Adipocyte (in vitro differentiated cells): Measurements from ENCODE around the gene HIGD2A.
A peak's percentile ranks its signal among the peaks of the same experiment; 100 is the strongest.
"Not testable (repeated sequence)": the region's sequence is repeated elsewhere in the genome, so short reads cannot be mapped to it uniquely, and the experiment has no call there.

ENCODE experiments used
- DNase-seq: peaks from one replicate; pipeline ENCODE4 v3.0.0-alpha.2; 2015; ENCODE audit warnings: low read depth
- H3K27me3 ChIP-seq: replicated peaks from 2 replicates; pipeline ENCODE4 v1.7.0; 2013; ENCODE audit warnings: mild to moderate bottlenecking, low read length, moderate library complexity; ENCODE audit not compliant: control insufficient read depth, insufficient read depth
- H3K36me3 ChIP-seq: 2 replicates; pipeline ENCODE4 v1.7.0; 2013; ENCODE audit warnings: low read length, mild to moderate bottlenecking, moderate library complexity; ENCODE audit not compliant: control insufficient read depth, insufficient read depth, severe bottlenecking
- H3K4me1 ChIP-seq: 2 replicates; pipeline ENCODE4 v1.7.0; 2013; ENCODE audit warnings: mild to moderate bottlenecking, low read length, moderate library complexity; ENCODE audit not compliant: control insufficient read depth, insufficient read depth
- H3K4me3 ChIP-seq: 2 replicates; pipeline ENCODE4 v1.7.0; 2013; ENCODE audit warnings: mild to moderate bottlenecking, low read length, moderate library complexity
- H3K9ac ChIP-seq: 2 replicates; pipeline ENCODE4 v1.7.0; 2013; ENCODE audit warnings: mild to moderate bottlenecking, low read length, moderate library complexity
- H3K9me3 ChIP-seq: 2 replicates; pipeline ENCODE4 v1.7.0; 2013; ENCODE audit warnings: mild to moderate bottlenecking, low read length, moderate library complexity; ENCODE audit not compliant: control insufficient read depth

HIGD2A gene

GRCh38 chr5:176400382-176401156 lies 12.0 kb downstream of the HIGD2A start:
- no peaks in the 10 kb centered on the region for H3K27me3 ChIP-seq
- no peak for DNase-seq
- no peak overlapping the region for H3K9ac ChIP-seq
- H3K4me3 ChIP-seq: no peak overlapping the region
- H3K9me3 ChIP-seq: no peaks in the 10 kb centered on the region
- H3K36me3 ChIP-seq: peaks cover 26% of the 10 kb centered on the region
- H3K4me1 ChIP-seq: peaks cover 4% of the 10 kb centered on the region

GRCh38 chr5:176401281-176402205 lies 13.0 kb downstream of the HIGD2A start:
- Histone ChIP-seq H3K9me3 (no peaks in the 10 kb centered on the region), H3K36me3 (peaks cover 31% of the 10 kb centered on the region), H3K9ac (no peak overlapping the region), H3K27me3 (no peaks in the 10 kb centered on the region), H3K4me3 (no peak overlapping the region), H3K4me1 (peaks cover 2% of the 10 kb centered on the region)
- no peak for DNase-seq

GRCh38 chr5:176405656-176406435 lies 17.3 kb downstream of the HIGD2A start:
- no peak overlapping the region for H3K4me3 ChIP-seq
- H3K9ac ChIP-seq: no peak overlapping the region
- DNase-seq: no peak
- H3K27me3 ChIP-seq: no peaks in the 10 kb centered on the region
- peaks cover 30% of the 10 kb centered on the region for H3K36me3 ChIP-seq
- H3K4me1 ChIP-seq: peaks cover 14% of the 10 kb centered on the region
- no peaks in the 10 kb centered on the region for H3K9me3 ChIP-seq

- Histone ChIP-seq H3K9me3 (no peaks in the 10 kb centered on the region), H3K9ac (no peak overlapping the region), H3K4me1 (peaks cover 21% of the 10 kb centered on the region), H3K4me3 (no peak overlapping the region), H3K27me3 (no peaks in the 10 kb centered on the region), H3K36me3 (peaks cover 27% of the 10 kb centered on the region)
- no peak for DNase-seq
Measured at GRCh38 chr5:176406436-176407052, 18.0 kb downstream of the HIGD2A start.

GRCh38 chr5:176407456-176408251 lies 19.1 kb downstream of the HIGD2A start:
- Histone ChIP-seq H3K9ac (no peak overlapping the region), H3K27me3 (no peaks in the 10 kb centered on the region), H3K9me3 (no peaks in the 10 kb centered on the region), H3K4me3 (no peak overlapping the region), H3K4me1 (peaks cover 29% of the 10 kb centered on the region), H3K36me3 (peaks cover 25% of the 10 kb centered on the region)
- DNase-seq: peak; percentile 56

- not testable (repeated sequence) for DNase-seq, H3K27me3 ChIP-seq, H3K9me3 ChIP-seq, H3K4me3 ChIP-seq, H3K9ac ChIP-seq
- Histone ChIP-seq H3K4me1 (peaks cover 34% of the 10 kb centered on the region), H3K36me3 (peaks cover 25% of the 10 kb centered on the region)
Measured at GRCh38 chr5:176408252-176408573, 19.7 kb downstream of the HIGD2A start.

GRCh38 chr5:176408590-176408989 lies 20.0 kb downstream of the HIGD2A start:
- H3K36me3 ChIP-seq: peaks cover 25% of the 10 kb centered on the region
- H3K9me3 ChIP-seq: no peaks in the 10 kb centered on the region
- H3K4me3 ChIP-seq: no peak overlapping the region
- no peaks in the 10 kb centered on the region for H3K27me3 ChIP-seq
- H3K4me1 ChIP-seq: peaks cover 38% of the 10 kb centered on the region
- no peak overlapping the region for H3K9ac ChIP-seq
- DNase-seq: no peak

- Histone ChIP-seq H3K27me3 (no peaks in the 10 kb centered on the region), H3K9me3 (no peaks in the 10 kb centered on the region), H3K36me3 (peaks cover 25% of the 10 kb centered on the region), H3K4me3 (no peak overlapping the region), H3K9ac (no peak overlapping the region), H3K4me1 (peaks cover 50% of the 10 kb centered on the region)
- no peak for DNase-seq
Measured at GRCh38 chr5:176409765-176410164, 21.2 kb downstream of the HIGD2A start.

- Histone ChIP-seq H3K27me3 (no peaks in the 10 kb centered on the region), H3K4me3 (no peak overlapping the region), H3K36me3 (peaks cover 22% of the 10 kb centered on the region), H3K4me1 (peaks cover 59% of the 10 kb centered on the region), H3K9me3 (no peaks in the 10 kb centered on the region), H3K9ac (no peak overlapping the region)
- DNase-seq: no peak
Measured at GRCh38 chr5:176410486-176411180, 22.1 kb downstream of the HIGD2A start.
